ENCODE measurements around the gene TBC1D22A. TPM values are rescaled to one million over a fixed set of nuclear protein-coding genes. Genes with fewer than 3 reads are reported as not detected.

TBC1D22A gene
- total RNA-seq, 2 experiments from 2014 or later, result 36.0 to 38.0 TPM

DNA sequence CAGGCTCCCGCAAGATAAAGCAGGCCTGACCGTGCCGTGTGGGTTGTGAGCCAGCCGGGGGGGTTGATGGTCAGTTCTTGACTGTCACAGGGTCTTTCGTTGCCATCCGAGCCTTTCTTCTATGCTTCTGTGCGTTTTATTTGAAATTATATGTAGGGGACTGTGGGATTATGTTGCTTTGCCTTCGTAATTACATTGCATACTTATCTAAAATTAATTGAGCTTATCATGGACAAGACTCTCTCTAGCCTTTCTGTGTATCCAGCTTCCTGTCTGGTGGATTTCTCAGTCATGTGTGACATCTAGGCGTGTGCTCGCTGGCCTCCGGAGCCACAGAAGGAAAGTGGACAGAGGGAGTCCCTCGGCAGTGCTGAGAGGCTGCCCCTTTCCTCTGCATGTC lies 93.2 kb downstream of the TBC1D22A start:
- no peaks in the 10 kb centered on the region for H3K27me3 Mint-ChIP-seq
- no peak overlapping the region for H3K4me3 Mint-ChIP-seq
- peaks cover 27% of the 10 kb centered on the region for H3K36me3 Mint-ChIP-seq (ENCODE audit: low read depth)
- no peak overlapping the region for H3K27ac Mint-ChIP-seq
- DNase-seq, result no peak
- H3K9me3 Mint-ChIP-seq (ENCODE audit: low read depth), result no peaks in the 10 kb centered on the region
- intact Hi-C loops (cut with DNase I, micrococcal nuclease), result no loop called here
- H3K4me1 Mint-ChIP-seq, result peaks cover 6% of the 10 kb centered on the region
- POLR2A ChIA-PET, result no interaction called here
- ATAC-seq, result no peak
- CTCF ChIA-PET, result interaction anchor here (0.7 kb wide), 2 partner anchors 70 to 532 kb away, joined by 3 read pairs; no protein-coding TSS in a partner anchor

DNA sequence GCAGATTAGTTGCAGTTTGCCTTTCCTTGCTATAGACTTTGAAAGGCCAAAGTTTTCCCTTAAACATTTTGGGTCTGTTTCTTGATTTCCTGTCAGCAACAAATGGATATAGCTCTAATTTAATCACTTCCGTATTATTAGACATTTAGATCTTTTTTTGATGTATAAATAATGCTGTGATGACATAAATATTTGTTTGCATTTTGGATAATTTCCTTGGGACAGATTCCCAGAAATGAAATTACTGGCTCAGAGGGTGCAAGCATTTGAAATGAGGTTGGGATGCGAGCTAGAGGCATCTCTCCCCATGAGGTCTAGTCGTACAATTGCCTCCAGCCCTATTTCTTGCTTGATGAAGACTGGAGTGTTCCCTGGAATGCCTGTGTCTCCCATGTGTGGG lies 94.2 kb downstream of the TBC1D22A start:
- intact Hi-C loops (cut with DNase I, micrococcal nuclease), result no loop called here
- no peaks in the 10 kb centered on the region for H3K9me3 Mint-ChIP-seq (ENCODE audit: low read depth)
- H3K4me1 Mint-ChIP-seq, result peaks cover 6% of the 10 kb centered on the region
- peaks cover 22% of the 10 kb centered on the region for H3K36me3 Mint-ChIP-seq (ENCODE audit: low read depth)
- no peak overlapping the region for H3K4me3 Mint-ChIP-seq
- ATAC-seq (no peak), DNase-seq (no peak)
- ChIA-PET CTCF (interaction anchor here (0.7 kb wide), 2 partner anchors 71 to 548 kb away, joined by 3 read pairs; no protein-coding TSS in a partner anchor), POLR2A (no interaction called here)
- no peak overlapping the region for H3K27ac Mint-ChIP-seq
- no peaks in the 10 kb centered on the region for H3K27me3 Mint-ChIP-seq

GRCh38 chr22:46857142-46857884 lies 94.9 kb downstream of the TBC1D22A start:
- ChIA-PET POLR2A (no interaction called here), CTCF (no interaction called here)
- Mint-ChIP-seq H3K4me3 (no peak overlapping the region), H3K9me3 (ENCODE audit: low read depth) (no peaks in the 10 kb centered on the region), H3K27me3 (no peaks in the 10 kb centered on the region), H3K4me1 (peaks cover 6% of the 10 kb centered on the region), H3K27ac (no peak overlapping the region), H3K36me3 (ENCODE audit: low read depth) (peaks cover 21% of the 10 kb centered on the region)
- DNase-seq (no peak), ATAC-seq (no peak)
- intact Hi-C loops (cut with DNase I, micrococcal nuclease), result no loop called here

- H3K27me3 Mint-ChIP-seq, result no peaks in the 10 kb centered on the region
- CTCF ChIA-PET, result no interaction called here
- POLR2A ChIA-PET, result no interaction called here
- no peak overlapping the region for H3K4me3 Mint-ChIP-seq
- H3K27ac Mint-ChIP-seq, result no peak overlapping the region
- intact Hi-C loops (cut with DNase I, micrococcal nuclease), result no loop called here
- H3K36me3 Mint-ChIP-seq (ENCODE audit: low read depth), result peaks cover 21% of the 10 kb centered on the region
- H3K9me3 Mint-ChIP-seq (ENCODE audit: low read depth), result no peaks in the 10 kb centered on the region
- peaks cover 6% of the 10 kb centered on the region for H3K4me1 Mint-ChIP-seq
- DNase-seq (no peak), ATAC-seq (no peak)
These were observed 95.4 kb downstream of the TBC1D22A start for GRCh38 chr22:46857885-46858143.

DNA sequence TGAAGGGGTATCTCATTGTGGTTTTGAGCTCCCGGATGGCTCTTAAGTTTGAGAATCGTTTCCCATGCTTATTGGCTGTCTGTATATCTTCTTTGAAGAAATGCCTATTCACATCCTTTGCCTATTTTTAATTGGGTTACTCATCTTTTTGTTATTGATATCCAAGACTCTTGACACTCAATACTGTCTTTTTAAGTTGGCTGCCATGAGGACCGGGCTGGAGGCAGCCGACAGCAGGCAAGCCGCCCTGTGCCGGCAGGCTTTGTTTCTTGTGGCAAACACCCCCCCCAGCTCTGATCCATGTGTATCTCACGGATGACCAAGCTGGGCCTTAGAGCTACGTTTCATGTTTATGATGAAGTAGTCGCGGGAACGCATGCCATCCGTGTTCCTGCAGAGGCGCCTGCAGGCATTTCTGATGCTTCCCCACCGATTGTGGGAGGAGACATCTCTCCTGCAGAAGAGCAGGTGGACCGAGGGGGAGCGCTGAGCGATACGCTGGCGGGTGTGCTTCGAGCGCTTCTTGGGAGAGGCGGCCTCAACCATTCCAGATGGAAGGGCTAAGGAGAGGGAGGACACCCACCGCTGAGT lies 95.8 kb downstream of the TBC1D22A start:
- H3K27me3 Mint-ChIP-seq, result no peaks in the 10 kb centered on the region
- no peak for ATAC-seq
- no peak overlapping the region for H3K27ac Mint-ChIP-seq
- POLR2A ChIA-PET, result no interaction called here
- intact Hi-C loops (cut with DNase I, micrococcal nuclease), result no loop called here
- peaks cover 21% of the 10 kb centered on the region for H3K36me3 Mint-ChIP-seq (ENCODE audit: low read depth)
- CTCF ChIA-PET, result no interaction called here
- H3K9me3 Mint-ChIP-seq (ENCODE audit: low read depth), result no peaks in the 10 kb centered on the region
- H3K4me3 Mint-ChIP-seq, result no peak overlapping the region
- DNase-seq, result no peak
- peaks cover 6% of the 10 kb centered on the region for H3K4me1 Mint-ChIP-seq

GRCh38 chr22:46860562-46860961 lies 98.1 kb downstream of the TBC1D22A start:
- intact Hi-C loops (cut with DNase I, micrococcal nuclease), result no loop called here
- Mint-ChIP-seq H3K4me3 (no peak overlapping the region), H3K36me3 (ENCODE audit: low read depth) (peaks cover 35% of the 10 kb centered on the region), H3K27ac (no peak overlapping the region), H3K4me1 (no peaks in the 10 kb centered on the region), H3K27me3 (no peaks in the 10 kb centered on the region), H3K9me3 (ENCODE audit: low read depth) (no peaks in the 10 kb centered on the region)
- no peak for ATAC-seq
- CTCF ChIA-PET, result interaction anchor here (0.6 kb wide), 1 partner anchor 121 kb away, joined by 4 read pairs; no protein-coding TSS in a partner anchor
- POLR2A ChIA-PET, result no interaction called here
- no peak for DNase-seq

- intact Hi-C loops (cut with DNase I, micrococcal nuclease), result no loop called here
- no peak overlapping the region for H3K4me3 Mint-ChIP-seq
- H3K27ac Mint-ChIP-seq, result no peak overlapping the region
- DNase-seq, result no peak
- no peaks in the 10 kb centered on the region for H3K27me3 Mint-ChIP-seq
- POLR2A ChIA-PET, result no interaction called here
- H3K4me1 Mint-ChIP-seq, result no peaks in the 10 kb centered on the region
- no peak for ATAC-seq
- H3K9me3 Mint-ChIP-seq (ENCODE audit: low read depth), result no peaks in the 10 kb centered on the region
- CTCF ChIA-PET, result no interaction called here
- H3K36me3 Mint-ChIP-seq (ENCODE audit: low read depth), result peaks cover 41% of the 10 kb centered on the region
These were observed 99.3 kb downstream of the TBC1D22A start for GRCh38 chr22:46861468-46862367.

DNA sequence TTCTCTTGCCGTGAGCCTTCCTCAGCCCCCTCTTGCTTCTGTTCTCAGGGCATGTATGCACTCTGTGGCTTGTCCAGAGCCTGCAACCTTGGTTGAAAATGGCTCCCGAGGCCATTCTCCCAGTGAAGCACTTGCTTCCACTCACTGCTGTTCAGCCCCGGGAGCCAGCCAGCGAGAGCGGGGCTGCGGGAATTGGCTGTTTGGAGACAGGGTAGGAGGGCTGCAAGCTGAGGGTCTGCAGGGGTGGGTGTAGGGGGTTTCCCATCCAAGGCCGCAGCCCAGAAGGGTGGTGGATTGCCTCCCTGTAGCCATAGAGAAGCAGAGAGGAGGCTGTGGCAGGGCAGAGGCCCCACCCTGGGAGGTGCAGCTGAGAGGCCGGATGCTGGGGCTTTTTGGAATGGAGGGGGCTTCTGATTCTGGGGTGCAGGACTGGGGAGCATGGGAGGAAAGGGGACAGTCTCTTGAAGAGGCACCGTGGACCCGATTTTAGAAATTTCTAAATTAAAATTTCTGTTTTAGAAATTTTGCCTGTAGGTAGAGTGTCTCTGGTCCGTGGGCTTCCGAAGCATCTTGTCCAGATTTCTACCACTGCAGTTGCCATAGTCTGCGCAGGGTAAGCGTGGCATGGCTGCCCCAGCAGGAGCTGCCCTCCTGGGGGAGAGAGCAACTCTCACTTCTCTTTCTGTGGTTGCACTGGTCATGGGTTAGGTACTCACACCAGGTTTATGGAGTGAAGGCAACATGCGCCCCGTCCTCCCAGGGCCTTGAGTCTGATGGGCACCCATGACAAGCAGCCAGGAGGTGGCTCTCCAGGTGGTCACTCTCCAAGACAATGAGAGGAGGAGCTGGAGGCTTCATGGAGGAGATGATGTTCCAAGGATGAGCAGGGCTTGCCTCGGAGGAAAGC lies 100.2 kb downstream of the TBC1D22A start:
- POLR2A ChIA-PET, result no interaction called here
- CTCF ChIA-PET, result no interaction called here

DNA sequence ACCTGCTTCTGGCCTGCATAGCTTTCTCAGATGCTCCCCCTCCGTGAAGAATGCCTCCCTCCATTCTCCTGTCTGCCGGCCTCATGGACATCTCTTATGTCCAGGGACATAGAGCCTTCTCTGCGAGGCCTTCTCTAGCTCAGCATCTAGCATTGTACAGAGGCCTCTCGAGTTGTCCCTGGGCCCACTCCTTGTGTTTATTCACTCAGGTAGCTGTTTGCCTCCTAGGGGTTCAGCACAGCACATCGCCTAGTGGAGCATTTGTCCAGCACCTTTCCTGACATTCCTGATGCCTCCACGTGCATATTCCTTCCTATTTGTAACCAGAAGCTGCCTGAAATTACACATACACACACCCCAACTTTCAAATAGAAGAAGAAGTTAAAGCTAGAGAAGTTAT lies 101.3 kb downstream of the TBC1D22A start:
- POLR2A ChIA-PET, result no interaction called here
- Mint-ChIP-seq H3K4me3 (no peak overlapping the region), H3K9me3 (ENCODE audit: low read depth) (peaks cover 2% of the 10 kb centered on the region), H3K4me1 (no peaks in the 10 kb centered on the region), H3K36me3 (ENCODE audit: low read depth) (peaks cover 44% of the 10 kb centered on the region), H3K27me3 (no peaks in the 10 kb centered on the region), H3K27ac (no peak overlapping the region)
- CTCF ChIA-PET, result interaction anchor here (0.7 kb wide), 1 partner anchor 339 kb away, joined by 3 read pairs; no protein-coding TSS in a partner anchor
- no peak for DNase-seq
- ATAC-seq, result no peak
- intact Hi-C loops (cut with DNase I, micrococcal nuclease), result no loop called here

More for the DNA sequence above, 100.2 kb downstream of the TBC1D22A start:
- peaks cover 42% of the 10 kb centered on the region for H3K36me3 Mint-ChIP-seq (ENCODE audit: low read depth)
- no peak overlapping the region for H3K27ac Mint-ChIP-seq
- ATAC-seq (no peak), DNase-seq (no peak)
- H3K27me3 Mint-ChIP-seq, result no peaks in the 10 kb centered on the region
- H3K9me3 Mint-ChIP-seq (ENCODE audit: low read depth), result no peaks in the 10 kb centered on the region
- H3K4me3 Mint-ChIP-seq, result no peak overlapping the region
- no peaks in the 10 kb centered on the region for H3K4me1 Mint-ChIP-seq
- intact Hi-C loops (cut with DNase I, micrococcal nuclease), result no loop called here

DNA sequence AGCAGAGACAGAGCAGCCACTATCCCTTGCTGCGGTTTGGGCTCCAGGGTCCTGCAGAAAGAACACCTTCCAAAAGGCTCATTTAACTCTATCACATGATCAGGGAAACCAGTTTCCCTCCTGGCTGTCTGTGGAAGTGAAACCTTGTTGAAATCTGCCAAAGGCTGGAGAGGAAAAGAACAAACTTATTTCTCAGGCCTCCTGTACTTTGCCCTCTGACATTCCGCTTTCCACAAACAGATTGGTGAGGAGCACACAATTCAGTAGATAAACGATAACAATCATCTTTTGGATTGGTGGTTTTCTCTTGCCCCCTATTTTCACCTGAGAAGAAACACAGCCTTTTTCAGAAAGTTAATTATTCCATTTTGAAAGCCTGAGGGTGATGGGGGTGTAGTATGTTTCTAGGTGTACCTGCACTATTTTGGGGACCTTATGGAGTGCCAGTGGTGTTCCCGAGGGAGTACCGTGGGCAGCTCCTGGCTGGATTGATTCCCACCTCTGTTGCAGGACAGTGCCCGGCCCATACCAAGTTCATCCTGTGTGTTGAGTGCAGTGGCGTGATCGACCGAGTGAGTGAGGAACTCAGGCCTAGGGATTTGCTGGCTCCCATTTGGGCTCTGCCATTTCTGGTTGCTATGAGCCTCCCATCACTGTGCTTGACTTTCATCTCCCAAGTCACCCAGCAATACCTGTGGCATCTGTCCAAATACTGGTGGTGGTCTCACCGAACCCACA lies 102.0 kb downstream of the TBC1D22A start:
- no peaks in the 10 kb centered on the region for H3K27me3 Mint-ChIP-seq
- ChIA-PET POLR2A (no interaction called here), CTCF (interaction anchor here (0.7 kb wide), 1 partner anchor 339 kb away, joined by 3 read pairs; no protein-coding TSS in a partner anchor)
- H3K4me1 Mint-ChIP-seq, result no peaks in the 10 kb centered on the region
- peaks cover 51% of the 10 kb centered on the region for H3K36me3 Mint-ChIP-seq (ENCODE audit: low read depth)
- intact Hi-C loops (cut with DNase I, micrococcal nuclease), result no loop called here
- no peak for ATAC-seq
- peaks cover 7% of the 10 kb centered on the region for H3K9me3 Mint-ChIP-seq (ENCODE audit: low read depth)
- DNase-seq, result no peak
- H3K4me3 Mint-ChIP-seq, result no peak overlapping the region
- H3K27ac Mint-ChIP-seq, result no peak overlapping the region

DNA sequence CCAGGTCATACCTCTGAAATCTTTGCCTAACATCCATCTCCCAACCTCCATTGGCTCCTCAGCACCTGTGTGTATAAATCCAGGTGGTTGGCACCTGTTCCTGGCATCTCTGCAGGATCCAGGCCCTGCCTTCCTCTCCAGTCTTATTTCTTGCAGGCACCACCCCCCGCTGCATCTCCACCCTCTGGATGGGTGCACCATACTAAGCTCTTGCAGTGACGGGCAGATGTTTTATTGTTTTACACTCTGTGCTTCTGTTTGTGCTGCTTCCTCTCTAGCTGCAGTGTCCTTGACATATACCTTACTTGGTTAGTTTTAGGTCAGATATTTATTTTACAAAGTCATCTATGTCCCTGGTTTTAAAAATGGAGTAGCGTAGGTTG lies 102.6 kb downstream of the TBC1D22A start:
- CTCF ChIA-PET, result no interaction called here
- Mint-ChIP-seq H3K27me3 (no peaks in the 10 kb centered on the region), H3K4me3 (no peak overlapping the region), H3K27ac (no peak overlapping the region), H3K36me3 (ENCODE audit: low read depth) (peaks cover 55% of the 10 kb centered on the region), H3K9me3 (ENCODE audit: low read depth) (peaks cover 7% of the 10 kb centered on the region), H3K4me1 (no peaks in the 10 kb centered on the region)
- ATAC-seq (no peak), DNase-seq (no peak)
- intact Hi-C loops (cut with DNase I, micrococcal nuclease), result no loop called here
- POLR2A ChIA-PET, result no interaction called here

All from activated CD4-positive, alpha-beta T cell treated with anti-CD3 and anti-CD28 coated beads for 36 hours (primary cell).